CD4-positive, alpha-beta T cell (primary cell): ENCODE results near the gene TEDDM1. TPM values are rescaled to one million over a fixed set of nuclear protein-coding genes. Genes with fewer than 3 reads are reported as not detected.

Experiments used
- ATAC-seq: fragments of 200-7000 bp; cut with Tn5 transposase; one replicate; pipeline ENCODE4 v1.10.0; 2022; ENCODE audit warnings: mild to moderate bottlenecking; ENCODE audit not compliant: poor library complexity
- CTCF ChIA-PET: fragments of 350-600 bp; sonication (Branson Sonifier 250); formaldehyde crosslinking; loops from one replicate; lab custom pipeline; 2021; ENCODE audit warnings: antibody characterized with exemption, inconsistent platforms; lab: Charles Lee
- POLR2A ChIA-PET: fragments of 350-600 bp; sonication (Branson Sonifier 250); formaldehyde crosslinking; loops from one replicate; lab custom pipeline; 2021; ENCODE audit warnings: antibody characterized with exemption, inconsistent platforms; lab: Charles Lee
- DNase-seq, 14 experiments: peaks; one replicate each; pipeline ENCODE4 v3.0.0-alpha.2; 2013 to 2020; ENCODE audit warnings: mixed read lengths in 2 of 14
- H3K27ac ChIP-seq, 2 donors: one replicate each; pipeline versions ENCODE4 v1.5.1 to v1.7.0; 2013; ENCODE audit warnings: low read length in 2 of 2, low read depth in 1 of 2, mild to moderate bottlenecking in 1 of 2
- H3K27me3 ChIP-seq, 2 experiments: 1 replicate in 1 of 2; 2 replicates in 1 of 2; pipeline versions ENCODE4 v1.6.1 to v1.7.0; 2013; ENCODE audit warnings: low read length in 2 of 2, control low read depth in 1 of 2, mild to moderate bottlenecking in 1 of 2, moderate library complexity in 1 of 2; ENCODE audit not compliant: insufficient read depth in 2 of 2, control insufficient read depth in 1 of 2
- H3K36me3 ChIP-seq: one replicate; pipeline ENCODE4 v1.6.1; 2013; ENCODE audit warnings: low read length, control low read depth; ENCODE audit not compliant: insufficient read depth
- H3K4me1 ChIP-seq: one replicate; pipeline ENCODE4 v1.6.1; 2013; ENCODE audit warnings: low read length, control low read depth; ENCODE audit not compliant: insufficient read depth
- H3K4me3 ChIP-seq: one replicate; pipeline ENCODE4 v1.5.1; 2013; ENCODE audit warnings: mild to moderate bottlenecking, low read length, moderate library complexity
- H3K9me3 ChIP-seq, 2 experiments: 1 replicate in 1 of 2; 2 replicates in 1 of 2; pipeline versions ENCODE4 v1.6.1 to v1.7.0; 2013; ENCODE audit warnings: low read length in 2 of 2, mild to moderate bottlenecking in 2 of 2, control low read depth in 1 of 2, moderate library complexity in 1 of 2; ENCODE audit not compliant: control insufficient read depth in 1 of 2, insufficient read depth in 1 of 2
- H3K27ac Mint-ChIP-seq: one replicate; pipeline ENCODE4 v1.8.0; 2020; ENCODE audit warnings: mixed read lengths
- H3K27me3 Mint-ChIP-seq: one replicate; pipeline ENCODE4 v1.8.0; 2021; ENCODE audit warnings: mixed read lengths
- H3K36me3 Mint-ChIP-seq: one replicate; pipeline ENCODE4 v1.8.0; 2021; ENCODE audit warnings: low read depth, mixed read lengths
- H3K4me1 Mint-ChIP-seq: one replicate; pipeline ENCODE4 v1.8.0; 2021; ENCODE audit warnings: low read depth, mixed read lengths
- H3K4me3 Mint-ChIP-seq: one replicate; pipeline ENCODE4 v1.8.0; 2020; ENCODE audit warnings: mild to moderate bottlenecking, mixed read lengths
- H3K9me3 Mint-ChIP-seq: one replicate; pipeline ENCODE4 v1.8.0; 2020; ENCODE audit warnings: mixed read lengths
- intact Hi-C, 2 experiments: fragments of 100-400 bp; cut with DNase I in 1 of 2; cut with micrococcal nuclease in 1 of 2; formaldehyde crosslinking; loops; one replicate each; pipeline versions ENCODE4 v1.15.1 to v1.9.0; 2023 to 2025; cut with DNase I, micrococcal nuclease
- total RNA-seq, 174 experiments: library from RNA in 2 of 174; stranded (reverse) in 2 of 174; gene quantifications; one replicate each; pipeline ENCODE4 v1.2.3 and lab custom pipeline; 2021 to 2026
- TF ChIP-seq, protein P1 (sequence below): fragments of 200-600 bp; IDR thresholded peaks from one replicate; pipeline ENCODE4 v1.8.0; 2022; ENCODE audit warnings: antibody characterized with exemption, mild to moderate bottlenecking

Gene TEDDM1
- total RNA-seq, 2 experiments from 2014 or later: not detected

DNA sequence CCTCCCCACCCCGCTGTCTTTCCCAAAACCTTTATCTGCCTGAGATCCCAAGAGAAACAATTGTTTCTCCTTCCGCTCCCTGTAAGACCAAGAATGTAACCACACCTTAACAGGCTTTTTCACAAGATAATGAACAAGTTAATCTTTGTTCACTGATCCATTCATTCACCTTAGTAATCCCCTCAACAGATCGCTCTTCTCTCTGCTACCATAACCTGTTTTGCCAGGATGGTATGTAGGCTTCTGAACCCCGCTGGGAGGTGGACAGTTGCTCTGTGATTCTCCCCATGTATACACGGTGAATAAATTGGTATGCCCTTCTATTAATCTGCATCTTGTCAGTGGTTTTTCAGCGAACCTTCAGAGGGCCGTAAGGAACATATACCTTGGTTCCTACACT is 30.8 kb upstream of the TEDDM1 start:
- Mint-ChIP-seq H3K27me3 (peaks cover 5% of the 10 kb centered on the region), H3K36me3 (no peaks in the 10 kb centered on the region), H3K4me1 (peaks cover 17% of the 10 kb centered on the region), H3K27ac (no peak overlapping the region), H3K9me3 (no peaks in the 10 kb centered on the region), H3K4me3 (no peak overlapping the region)
- DNase-seq (no peak), ATAC-seq (no peak)
- ChIA-PET CTCF (no interaction called here), POLR2A (no interaction called here)
- H3K4me3 ChIP-seq: no peak overlapping the region
- H3K27me3 ChIP-seq: no peaks in the 10 kb centered on the region
- no peaks in the 10 kb centered on the region for H3K36me3 ChIP-seq
- H3K4me1 ChIP-seq: peaks cover 10% of the 10 kb centered on the region
- TF ChIP-seq, protein P1, sequence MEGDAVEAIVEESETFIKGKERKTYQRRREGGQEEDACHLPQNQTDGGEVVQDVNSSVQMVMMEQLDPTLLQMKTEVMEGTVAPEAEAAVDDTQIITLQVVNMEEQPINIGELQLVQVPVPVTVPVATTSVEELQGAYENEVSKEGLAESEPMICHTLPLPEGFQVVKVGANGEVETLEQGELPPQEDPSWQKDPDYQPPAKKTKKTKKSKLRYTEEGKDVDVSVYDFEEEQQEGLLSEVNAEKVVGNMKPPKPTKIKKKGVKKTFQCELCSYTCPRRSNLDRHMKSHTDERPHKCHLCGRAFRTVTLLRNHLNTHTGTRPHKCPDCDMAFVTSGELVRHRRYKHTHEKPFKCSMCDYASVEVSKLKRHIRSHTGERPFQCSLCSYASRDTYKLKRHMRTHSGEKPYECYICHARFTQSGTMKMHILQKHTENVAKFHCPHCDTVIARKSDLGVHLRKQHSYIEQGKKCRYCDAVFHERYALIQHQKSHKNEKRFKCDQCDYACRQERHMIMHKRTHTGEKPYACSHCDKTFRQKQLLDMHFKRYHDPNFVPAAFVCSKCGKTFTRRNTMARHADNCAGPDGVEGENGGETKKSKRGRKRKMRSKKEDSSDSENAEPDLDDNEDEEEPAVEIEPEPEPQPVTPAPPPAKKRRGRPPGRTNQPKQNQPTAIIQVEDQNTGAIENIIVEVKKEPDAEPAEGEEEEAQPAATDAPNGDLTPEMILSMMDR: no peak
- no peak overlapping the region for H3K27ac ChIP-seq
- intact Hi-C loops: no loop called here
- no peaks in the 10 kb centered on the region for H3K9me3 ChIP-seq

DNA sequence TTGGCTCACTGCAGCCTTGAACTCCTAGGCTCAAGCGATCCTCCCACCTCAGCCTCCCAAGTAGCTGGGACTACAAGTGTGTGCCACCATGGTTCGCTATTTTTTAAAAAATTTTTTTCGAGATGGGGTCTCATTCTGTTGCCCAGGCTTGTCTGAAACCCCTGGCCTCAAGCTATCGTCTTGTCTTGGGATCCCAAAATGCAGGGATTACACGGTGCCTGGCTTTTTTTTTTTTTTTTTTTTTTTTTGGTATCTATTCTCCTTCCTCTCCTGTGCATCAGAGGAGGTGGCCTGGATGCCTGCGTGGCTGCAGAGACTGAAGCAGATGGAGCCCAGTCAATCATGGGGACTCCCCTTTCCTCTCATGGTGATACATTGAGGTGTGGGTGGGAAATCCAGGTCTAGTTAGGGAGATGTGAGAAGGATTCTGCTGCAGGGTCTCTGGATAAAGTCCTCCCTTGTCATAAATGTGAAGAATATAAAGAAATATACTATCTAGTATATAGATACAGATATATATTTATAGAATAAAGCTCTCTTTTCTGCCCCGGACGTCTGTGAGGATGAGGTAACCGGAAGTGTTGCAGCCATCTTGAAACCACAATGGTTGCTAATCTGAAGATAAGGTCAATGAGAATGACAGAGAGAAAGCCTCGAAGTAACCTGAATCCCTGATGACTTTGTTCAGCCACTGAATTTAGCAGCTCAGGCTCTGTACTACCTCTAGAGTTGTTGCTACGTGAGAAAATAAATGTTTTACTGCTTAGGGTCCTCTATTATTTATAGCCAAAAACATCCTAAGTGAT is 30.0 kb upstream of the TEDDM1 start:
- Mint-ChIP-seq H3K36me3 (no peaks in the 10 kb centered on the region), H3K4me1 (peaks cover 17% of the 10 kb centered on the region), H3K4me3 (no peak overlapping the region), H3K9me3 (no peaks in the 10 kb centered on the region), H3K27me3 (peaks cover 5% of the 10 kb centered on the region), H3K27ac (no peak overlapping the region)
- H3K27me3 ChIP-seq: no peaks in the 10 kb centered on the region
- DNase-seq (peak in 6 of 14 experiments; percentile 4 to 73 (median 43)), ATAC-seq (peak; percentile 29)
- H3K9me3 ChIP-seq: no peaks in the 10 kb centered on the region
- no peak overlapping the region for H3K4me3 ChIP-seq
- no peak overlapping the region for H3K27ac ChIP-seq
- ChIA-PET POLR2A (no interaction called here), CTCF (no interaction called here)
- peaks cover 10% of the 10 kb centered on the region for H3K4me1 ChIP-seq
- H3K36me3 ChIP-seq: no peaks in the 10 kb centered on the region
- TF ChIP-seq, protein P1: no peak
- intact Hi-C loops: no loop called here

DNA sequence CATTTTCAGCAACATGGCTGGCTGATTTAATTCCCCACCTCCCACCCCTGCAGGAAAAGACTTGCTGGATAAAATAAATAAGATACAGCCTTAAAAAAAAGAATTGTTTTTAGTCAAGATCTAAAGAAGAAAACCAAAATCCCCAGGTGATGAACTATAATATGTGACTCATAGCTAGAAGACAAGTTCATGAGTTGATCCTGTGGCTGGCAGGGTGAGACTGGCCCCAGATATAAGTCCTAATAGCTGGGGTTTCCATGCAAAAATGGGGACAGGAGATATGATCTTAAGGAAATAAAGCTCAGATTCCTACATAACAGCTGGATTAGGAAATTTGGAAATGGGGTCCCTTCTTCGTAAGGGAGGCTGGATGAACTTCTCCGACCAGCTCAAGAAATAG is 27.6 kb upstream of the TEDDM1 start:
- H3K4me1 ChIP-seq: peaks cover 10% of the 10 kb centered on the region
- H3K36me3 ChIP-seq: no peaks in the 10 kb centered on the region
- H3K4me1 Mint-ChIP-seq: peaks cover 17% of the 10 kb centered on the region
- no peaks in the 10 kb centered on the region for H3K9me3 ChIP-seq
- no peak overlapping the region for H3K4me3 ChIP-seq
- no peaks in the 10 kb centered on the region for H3K27me3 ChIP-seq
- intact Hi-C loops: no loop called here
- no peak overlapping the region for H3K4me3 Mint-ChIP-seq
- ChIA-PET CTCF (no interaction called here), POLR2A (no interaction called here)
- no peak overlapping the region for H3K27ac ChIP-seq
- TF ChIP-seq, protein P1: no peak
- DNase-seq (no peak), ATAC-seq (no peak)
- no peaks in the 10 kb centered on the region for H3K9me3 Mint-ChIP-seq
- H3K27me3 Mint-ChIP-seq: peaks cover 3% of the 10 kb centered on the region
- H3K36me3 Mint-ChIP-seq: no peaks in the 10 kb centered on the region
- no peak overlapping the region for H3K27ac Mint-ChIP-seq
